ENCODE results near the gene GRIFIN.

Gene GRIFIN, protein sequence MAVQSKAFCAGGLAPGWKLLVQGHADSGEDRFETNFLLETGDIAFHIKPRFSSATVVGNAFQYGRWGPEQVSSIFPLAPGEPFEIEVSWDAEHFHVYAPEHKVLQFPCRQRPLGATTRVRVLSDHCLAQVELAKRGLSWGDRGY

DNA sequence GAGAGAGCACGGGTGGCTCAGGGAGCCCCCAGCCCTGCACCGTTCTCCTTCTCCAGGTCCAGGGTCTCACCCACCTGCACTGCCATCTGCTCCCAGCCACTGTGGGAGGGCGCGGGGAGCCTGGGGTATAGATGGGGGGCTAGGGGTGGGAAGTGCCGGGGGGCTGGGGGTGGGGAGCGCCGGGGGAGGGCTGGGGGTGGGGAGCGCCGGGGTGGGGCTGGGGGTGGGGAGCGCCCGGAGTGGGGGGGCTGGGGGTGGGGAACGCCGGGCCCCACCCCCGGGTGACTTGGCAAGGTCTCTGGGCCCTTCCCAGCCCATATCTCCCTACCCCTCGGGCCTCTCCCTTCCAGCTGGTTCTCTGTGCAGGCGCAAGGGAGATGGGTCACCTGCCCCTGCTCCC lies at the start of gene GRIFIN:
Gene GRIFIN (minus strand): TSS at position 101 of the 400 bp plus-strand sequence. CDS start 15 bp downstream, at position 86.
- DNase-seq = no peak

DNA sequence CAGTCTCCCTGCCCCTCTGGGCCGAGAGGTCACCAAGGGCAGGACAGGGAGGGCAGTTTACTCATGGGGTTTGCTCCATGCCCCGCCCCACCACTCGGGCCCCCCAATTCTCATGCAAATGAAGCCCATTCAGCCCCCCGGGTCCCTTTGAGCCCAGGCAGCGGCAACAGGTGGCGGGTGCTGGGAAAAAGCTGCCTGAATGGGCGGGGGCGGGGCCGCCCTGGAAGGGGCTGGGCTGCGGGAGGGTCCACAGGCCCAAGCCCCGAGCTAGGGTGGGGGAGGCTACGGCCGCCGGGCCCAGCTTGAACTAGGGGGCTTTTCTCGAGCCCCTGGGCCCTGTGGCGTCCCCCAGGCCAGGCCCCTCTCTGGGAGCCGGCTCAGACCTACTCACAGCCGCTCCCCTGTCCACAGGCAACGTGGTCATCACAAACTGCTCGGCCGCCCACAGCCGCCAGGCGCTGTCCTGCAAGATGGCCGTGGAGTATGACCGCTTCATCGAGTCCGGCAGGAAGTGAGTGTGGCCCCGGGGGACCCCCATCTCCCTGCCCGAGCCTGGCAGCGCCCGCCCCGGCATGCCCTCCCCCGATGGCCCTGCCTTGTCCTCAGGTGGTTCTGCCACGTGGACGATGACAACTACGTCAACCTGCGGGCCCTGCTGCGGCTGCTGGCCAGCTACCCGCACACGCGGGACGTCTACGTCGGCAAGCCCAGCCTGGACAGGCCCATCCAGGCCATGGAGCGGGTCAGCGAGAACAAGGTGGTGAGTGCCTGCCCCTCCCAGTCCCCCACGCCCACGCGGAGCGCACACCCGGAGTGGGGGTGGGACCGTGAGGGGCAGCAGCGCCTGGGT lies 48.8 kb upstream of the GRIFIN start:
- DNase-seq = no peak

DNA sequence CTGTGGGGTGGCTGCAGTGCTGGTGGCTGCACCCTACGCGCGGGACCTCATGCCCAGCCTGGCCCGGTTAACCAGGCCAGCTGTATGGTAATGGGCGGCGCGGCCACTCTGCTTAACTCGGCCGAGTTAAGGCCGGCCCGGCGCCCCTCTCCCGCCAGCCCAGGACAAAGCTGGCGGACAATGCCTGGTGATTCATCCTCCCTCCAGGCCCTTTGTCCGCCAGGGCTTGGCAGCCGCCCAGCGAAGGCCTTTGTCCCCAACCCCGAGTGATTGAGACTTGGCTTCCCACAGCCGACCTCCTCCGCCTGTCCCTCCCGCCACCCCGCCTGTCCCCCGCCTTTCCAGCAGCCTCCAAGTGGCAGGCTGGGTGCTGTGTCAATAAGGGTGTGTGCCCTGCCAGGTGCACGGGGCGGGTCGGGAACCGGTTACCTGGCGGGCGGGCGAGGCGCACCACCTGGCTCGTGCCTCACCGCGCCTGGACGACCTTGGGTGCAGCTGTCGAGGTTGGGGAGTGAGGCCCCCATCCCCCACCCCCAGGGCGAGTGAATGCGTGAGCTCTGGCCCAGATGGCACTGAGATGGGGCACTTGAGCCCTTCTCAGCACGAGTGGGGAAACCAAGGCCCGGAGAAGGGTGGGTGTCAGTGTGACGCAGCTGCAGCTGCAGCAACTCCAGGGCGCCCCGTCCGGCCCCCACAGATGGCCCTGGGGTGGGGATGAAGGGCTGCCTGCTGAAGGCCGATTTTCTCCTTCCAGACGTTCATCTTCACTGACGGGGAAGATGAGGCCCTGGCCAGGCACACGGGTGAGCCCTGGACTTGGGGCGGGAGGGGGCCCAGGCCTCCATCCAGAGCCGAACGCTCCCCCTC lies 48.0 kb upstream of the GRIFIN start:
- no peak for DNase-seq

DNA sequence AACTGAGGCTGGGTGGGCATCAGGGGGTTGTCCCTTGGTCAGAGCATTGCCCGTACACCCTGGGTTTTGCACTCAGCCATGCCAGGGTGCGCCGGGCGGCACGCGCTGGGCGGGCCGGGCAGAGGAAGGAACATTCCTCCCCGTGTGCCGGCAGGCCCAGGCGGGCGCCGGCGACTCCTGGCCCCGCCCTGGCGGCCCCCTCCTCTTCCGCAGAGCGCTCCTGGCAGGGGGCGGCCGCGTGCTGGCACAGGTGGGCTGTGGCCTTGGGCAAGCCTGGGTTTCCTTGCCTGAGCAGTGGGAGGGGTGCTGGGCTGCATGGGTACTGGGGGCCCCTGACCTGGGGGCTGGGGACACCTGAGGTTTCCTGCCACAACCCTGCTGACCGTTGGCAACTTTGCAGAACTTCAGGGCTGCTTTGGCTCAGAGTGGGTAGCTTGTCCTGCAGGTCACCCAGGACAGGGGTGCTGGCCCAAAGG lies 47.3 kb upstream of the GRIFIN start:
- no peak for DNase-seq

DNA sequence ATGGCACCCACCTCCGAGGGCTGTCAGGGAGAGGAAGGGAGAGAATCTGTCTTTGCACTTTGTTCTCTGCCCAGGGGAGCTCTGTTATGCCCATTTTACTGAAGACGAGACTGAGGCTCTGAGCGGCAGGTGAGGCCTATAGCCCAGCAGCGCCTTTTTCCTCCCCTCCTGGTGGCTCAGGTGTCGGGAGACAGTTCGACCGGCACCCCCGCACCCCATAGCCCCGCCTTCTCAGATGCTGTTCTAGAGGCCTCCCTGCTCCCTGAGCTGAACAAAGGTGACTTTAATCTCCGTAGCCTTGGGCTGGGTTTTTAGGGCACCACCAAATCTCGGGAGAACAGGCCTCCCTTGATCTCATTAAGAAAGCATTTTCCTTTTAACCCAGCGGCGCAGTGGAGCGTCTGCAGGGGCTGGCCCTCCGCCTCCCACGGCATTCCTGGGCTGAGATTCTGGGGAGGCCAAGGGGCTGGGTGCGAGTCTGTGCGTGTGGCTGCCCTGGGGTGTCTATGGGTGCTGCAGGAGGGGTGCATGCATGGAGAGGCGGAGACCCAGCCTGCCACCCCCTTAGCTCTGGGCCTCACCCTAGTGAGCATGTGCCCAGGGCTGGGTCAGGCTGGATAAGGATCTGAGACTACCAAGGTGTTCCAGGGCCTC lies 46.7 kb upstream of the GRIFIN start:
- no peak for DNase-seq

DNA sequence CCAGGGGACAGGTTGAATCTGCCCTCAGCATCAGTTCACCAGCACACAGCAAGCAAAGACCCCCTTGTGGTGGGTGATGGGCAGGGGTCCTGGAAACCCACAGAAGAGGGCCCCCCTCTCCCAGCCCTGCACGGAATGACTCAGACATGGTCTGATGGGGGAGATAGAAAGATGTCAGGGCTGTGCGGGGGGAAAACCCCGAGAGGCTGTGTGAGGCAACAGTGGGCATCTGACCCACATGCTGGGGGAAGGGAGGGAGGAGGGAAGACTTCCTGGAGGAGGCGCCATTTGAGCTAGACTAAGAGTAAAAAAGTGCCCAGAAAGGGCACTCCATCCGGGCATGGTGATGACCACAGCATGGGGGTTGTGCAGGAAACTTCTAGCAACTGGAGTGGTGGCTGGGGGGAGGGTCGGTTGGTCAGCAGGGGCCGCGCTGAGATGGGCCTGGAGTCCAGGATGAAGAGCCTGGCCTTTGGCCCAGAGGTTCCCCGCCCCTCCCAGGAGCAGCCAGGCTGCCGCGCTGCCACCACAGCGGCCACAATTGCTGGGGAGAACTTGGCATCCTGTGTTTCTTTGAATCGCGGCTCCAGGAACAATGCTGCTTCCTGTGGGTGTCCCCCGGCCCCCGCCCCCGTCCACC lies 45.9 kb upstream of the GRIFIN start:
- peak; percentile 62 for DNase-seq

DNA sequence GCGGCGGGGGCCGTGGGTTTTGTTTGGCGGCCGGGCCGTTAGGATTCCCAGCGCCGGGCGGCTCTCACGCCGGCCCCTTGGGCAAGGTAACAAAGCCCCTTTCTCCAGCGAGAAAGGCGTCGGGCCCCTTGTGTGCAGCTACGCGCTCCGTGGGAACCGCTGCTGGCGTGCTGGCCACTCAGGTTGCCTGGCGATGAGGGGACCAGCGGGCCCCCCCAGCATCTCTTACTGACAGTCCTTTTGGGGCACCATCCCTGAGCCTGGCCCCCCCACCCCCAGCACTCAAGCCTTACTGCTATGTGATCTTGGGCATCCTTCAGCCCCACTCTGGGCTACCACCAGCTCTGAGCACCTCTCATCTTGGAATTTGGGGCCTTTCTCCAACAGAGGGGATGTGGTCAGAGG lies 45.1 kb upstream of the GRIFIN start:
- no peak for DNase-seq

DNA sequence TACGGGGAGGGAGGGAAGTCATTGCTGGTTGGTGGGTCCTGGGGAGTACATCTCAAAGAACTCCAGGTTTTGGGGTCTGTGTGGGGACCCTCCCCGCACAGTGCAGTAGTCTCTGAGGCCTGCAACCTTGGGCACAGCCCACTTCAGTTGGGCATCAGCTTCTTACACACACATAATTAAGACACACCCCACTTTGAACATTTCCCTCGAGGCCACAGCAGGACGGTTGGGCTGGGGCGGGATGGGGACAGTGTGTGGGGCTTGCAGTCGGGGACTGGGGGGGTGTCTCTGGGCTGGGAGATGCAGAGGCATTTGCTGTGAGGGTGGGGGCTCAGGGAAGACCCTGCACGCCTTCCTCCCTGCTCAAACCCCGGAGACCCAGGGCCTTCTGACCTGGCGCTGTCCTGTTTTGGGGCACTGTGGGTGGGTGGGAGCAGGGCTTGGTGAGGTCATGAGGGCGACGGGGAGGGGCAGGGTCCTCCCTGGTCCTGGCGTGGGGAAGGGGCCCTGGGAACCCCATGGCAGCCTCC lies 44.6 kb upstream of the GRIFIN start:
- DNase-seq = no peak

DNA sequence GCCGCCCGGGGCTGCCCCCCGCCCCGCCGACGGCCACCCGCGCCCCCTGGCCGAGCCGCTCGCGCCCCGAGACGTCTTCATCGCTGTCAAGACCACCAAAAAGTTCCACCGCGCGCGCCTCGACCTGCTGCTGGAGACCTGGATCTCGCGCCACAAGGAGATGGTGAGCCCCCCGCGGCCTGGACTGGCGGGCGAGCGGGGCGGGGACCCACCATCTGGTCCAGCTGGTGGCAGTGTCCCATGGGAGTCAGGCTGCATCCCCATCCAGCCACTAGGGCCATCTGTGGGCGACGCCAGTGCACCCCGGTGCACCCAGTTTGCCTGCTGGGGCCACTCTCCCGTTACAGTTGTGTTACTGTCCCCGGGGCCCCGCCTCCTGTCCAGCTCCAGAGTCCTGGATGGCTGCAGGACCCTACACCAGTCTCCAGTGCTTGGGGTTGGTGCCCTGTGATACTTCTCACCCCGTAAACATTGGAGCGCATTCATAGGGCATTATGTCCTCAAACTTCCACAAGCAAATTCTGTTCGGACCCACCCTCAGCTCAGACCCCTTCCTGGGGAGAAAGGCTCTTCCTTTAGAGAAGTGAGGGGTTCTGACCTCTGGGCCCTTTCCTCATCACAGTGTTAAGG lies 44.0 kb upstream of the GRIFIN start:
- no peak for DNase-seq

DNA sequence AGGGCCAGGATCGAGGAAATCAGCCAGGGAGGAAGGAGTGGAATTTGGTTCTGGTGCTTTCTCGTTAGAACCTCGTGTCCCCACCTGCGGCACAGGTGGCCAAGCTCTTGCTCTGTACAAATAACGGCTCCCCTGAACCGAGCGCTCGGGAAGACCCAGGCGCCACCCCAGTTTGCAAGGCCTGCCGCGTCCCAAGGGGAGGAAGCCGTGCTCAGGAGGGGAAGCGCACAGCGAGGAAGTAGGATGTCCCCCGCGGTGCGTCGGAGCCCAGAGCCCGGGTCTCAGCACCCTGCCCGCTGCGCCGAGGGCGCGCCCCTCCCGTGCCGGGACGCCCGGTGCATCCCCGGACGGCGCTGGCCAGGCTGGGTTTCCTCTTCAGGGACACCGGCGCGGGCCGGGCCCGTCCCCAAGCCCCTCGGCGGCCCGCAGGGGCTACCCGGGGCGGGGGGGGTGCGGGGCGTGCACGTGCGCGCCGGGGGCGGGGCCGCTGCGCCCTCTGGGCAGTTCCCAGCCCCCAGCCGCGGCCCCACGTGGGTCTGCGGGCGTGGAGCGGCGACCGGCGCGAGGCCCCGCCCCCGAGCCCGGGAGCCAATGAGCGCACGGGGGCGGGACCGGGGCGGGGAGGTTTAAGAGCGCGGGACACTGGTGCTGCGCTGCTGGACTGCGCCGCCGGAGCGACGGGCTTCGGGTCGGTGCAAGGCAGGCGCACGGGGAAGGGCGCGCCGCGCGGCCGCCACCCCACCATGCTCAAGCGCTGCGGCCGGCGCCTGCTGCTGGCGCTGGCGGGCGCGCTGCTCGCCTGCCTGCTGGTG lies 43.1 kb upstream of the GRIFIN start, which contains the start of gene LFNG:
Gene LFNG (plus strand): TSS at position 656 of the 812 bp plus-strand sequence. CDS start 88 bp downstream, at position 744.
- peak; percentile 74 for DNase-seq

DNA sequence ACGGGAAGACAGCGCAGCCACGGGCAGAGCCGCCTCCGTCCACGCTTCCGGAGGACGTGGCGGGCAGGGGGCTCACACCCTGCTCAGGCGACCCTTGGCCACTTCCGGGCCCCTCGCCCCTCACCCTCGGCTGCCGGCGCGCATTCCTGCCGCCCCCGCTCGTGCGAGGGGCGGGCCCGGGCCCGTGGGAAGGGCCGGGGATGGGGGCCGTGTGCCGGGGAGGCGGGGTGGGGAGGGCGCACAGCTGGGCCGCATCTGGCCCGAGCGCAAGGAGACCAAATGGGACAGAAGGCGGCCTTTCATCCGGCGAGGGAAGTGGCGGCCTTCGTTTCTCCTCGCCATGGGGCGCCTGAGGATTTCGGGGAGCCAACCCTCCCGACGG lies 42.5 kb upstream of the GRIFIN start:
- DNase-seq = no peak

DNA sequence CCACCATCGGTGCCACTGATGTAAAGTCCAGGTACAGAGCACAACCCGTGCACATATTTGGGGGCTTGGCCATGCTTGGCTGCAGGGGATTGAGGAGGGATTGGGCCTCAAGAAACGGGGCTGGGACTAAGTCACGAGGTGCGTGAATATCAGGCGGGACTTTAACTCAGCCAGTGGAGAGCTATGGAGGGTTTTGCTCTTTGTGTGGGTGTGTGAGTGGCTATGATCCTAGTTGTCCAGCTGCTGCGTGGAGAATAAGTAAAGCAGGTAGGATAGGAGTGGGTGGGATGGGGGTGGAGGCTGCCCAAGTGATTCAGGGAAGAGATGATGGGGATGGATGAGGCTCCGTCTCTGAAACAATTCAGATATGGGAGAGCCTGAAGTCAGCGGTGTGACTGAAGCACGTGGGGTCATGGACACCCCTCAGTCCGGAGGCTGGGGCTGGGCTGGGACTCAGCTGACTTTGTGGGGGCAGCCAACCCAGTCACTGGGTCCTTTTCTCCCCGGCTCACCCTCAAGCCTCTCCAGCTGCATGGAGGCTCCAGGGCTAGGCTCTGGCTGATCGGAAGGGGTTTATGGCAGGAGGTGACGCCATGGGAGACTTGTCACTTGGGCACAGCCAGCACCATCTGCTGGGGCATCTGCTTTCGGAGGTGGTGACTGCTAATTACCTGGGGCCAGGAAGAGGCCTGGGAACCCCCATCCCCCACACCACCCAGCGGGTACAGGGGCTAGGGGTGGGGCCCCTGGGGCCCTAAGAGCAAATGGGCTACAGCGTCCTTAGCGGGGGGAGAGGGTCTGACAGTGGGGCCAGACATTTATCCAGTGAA lies 41.7 kb upstream of the GRIFIN start:
- DNase-seq = no peak

DNA sequence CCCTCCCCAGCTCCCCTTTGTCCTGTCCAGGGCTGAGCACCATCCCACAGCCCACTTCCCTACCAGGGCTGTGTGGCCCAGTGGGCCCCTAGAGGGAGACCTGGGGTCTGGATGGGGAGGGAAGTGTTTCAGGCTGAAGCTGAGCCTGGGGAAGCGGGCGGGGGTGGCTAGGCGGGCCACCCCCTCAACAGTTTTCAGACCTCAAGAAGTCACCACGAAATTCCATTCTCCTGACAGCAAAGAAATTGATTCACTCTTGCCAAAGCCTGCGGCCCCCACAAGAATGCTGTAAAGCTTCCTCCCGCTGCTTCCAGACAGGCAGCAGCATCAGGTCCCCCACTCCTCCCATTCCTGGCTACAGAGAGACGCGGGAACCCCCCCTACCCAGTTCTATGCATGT lies 40.8 kb upstream of the GRIFIN start:
- no peak for DNase-seq

DNA sequence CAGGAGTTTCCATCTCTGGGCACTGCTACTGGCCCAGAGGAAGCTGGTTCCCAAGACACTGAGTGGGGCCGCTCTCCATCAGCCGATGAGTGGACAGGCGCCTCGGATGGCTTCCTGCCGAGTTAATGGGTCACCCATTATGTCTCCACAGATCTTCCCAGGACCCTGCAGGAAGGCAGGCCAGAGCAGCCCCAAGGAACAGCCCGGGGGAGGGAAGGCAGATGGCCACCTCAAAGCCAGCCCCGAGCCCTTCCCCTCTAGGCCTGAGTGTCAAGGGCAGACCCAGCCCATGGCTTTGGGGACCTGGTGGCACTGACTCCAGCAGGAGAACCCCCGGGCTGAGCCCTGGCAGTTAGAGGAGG lies 40.0 kb upstream of the GRIFIN start:
- no peak for DNase-seq

DNA sequence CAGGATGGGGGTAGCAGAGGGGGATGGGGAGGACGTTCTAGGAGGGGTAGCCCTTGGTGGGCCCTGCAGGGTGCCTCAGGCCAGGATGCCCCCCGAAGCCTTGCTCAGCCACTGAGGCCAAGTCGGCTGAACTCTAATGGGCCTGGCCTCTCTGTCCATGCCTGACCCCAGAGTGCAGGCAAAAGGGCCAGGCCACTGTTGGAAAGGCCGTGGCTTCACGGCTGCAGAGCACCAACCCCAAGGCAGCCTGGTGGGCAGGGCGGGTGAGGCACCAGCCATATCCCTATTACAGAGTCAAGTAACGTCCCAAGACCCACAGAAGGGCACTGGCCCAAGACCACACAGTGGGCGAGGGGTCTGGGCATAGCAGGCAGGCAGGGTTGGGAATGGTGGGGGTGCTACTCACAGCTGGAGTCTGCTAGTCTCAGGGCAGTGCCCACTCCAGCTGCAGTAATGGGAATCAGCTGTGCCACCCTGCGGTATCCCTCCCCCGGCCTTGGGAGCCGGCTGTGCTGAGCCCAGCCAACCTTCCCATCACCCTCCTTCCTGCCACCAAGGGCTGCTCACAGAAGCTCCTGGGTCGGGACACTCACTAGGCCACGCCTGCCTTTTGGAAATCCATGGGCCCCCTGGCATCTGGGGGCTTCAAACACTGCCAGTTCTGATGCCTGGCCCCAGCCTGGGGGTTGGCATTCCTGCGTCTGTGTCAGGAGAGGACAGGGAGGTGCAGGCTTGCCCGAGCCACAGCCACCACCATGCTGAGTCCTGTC lies 39.4 kb upstream of the GRIFIN start:
- DNase-seq = no peak

DNA sequence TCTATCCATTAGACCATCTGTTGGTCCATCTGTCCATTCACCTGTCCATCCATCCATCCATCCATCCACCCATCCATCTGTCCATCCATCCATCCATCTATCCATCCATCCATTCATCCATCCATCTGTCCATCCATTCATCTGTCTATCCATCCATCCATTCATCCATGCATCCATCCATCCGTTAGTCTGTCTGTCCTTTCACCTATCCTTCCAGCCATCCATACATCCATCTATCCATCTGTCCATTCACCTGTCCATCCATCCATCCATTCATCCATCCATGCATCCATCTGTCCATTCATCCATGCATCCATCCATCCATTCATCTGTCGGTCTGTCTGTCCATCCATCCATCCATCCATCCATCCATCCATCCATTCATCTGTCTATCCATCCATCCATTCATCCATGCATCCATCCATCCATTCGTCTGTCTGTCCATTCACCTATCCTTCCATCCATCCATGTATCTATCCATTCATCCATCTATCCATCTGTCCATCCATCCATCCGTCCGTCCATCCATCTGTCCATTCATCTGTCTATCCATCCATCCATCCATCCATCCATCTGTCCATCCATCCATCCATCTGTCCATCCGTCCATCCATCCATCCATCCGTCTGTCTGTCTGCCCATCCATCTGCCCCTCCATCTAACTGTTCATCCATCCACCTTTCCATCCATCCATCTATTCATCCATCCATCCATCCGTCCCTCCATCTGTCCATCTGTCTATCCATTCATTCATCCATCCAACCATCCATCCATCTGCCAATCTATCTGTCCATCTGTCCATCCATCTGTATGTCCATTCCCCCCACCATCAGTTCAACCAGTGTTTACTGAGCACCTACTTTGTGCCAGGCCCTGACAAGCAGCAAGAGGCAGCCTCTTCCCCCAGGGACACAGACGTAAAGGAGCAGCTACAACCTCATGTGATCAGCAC lies 38.5 kb upstream of the GRIFIN start:
- DNase-seq = no peak

DNA sequence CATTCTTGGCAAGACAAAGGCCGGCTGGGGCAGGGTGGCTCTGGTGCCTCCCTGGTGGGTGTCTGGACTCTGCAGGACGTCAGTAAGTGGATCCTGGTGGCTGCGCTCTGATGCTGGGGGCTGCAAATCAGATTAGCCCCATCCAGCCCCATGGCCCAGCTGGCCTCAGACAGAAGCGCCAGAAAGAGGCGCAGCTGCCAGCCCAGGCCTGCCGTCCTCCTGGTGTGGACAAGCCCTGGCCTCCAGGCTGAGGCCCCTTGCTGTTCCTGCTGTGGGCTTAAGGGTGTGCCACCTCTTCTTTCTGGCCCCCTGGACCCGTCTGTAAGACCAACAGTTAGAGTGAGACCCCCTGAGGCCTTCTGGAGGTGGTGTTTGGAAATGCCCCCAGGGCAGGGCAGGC lies 37.5 kb upstream of the GRIFIN start:
- DNase-seq = no peak

DNA sequence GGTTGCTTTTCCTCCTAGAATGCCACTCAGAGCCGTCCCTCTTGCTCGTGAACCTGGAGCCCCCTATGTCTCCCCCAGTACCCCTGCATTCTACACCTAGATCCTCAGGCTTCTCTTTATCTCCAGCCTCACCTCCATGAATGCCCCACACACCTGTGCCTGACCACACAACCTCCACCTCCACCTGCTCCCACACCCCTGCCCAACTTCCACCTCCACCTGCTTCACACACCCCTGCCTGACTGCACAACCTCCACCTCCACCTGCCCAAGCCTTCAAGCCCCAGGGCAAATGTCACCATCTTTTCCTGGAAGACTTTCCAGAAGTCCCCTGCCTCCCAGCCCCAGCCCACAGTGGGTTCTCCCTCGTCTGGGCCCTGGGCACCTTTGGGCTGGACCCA lies 36.5 kb upstream of the GRIFIN start:
- DNase-seq = no peak
